Endothelial cell of umbilical vein (primary cell): ENCODE measurements around the gene YBX3. TPM values are rescaled to one million over a fixed set of nuclear protein-coding genes. Genes with fewer than 3 reads are reported as not detected.

Experiments
- BruUV-seq: library from RNA; stranded (reverse); fragments of 400-500 nt; replicated peaks from 2 replicates; lab custom pipeline; 2021; lab: Mats Ljungman, UMichigan
- CTCF ChIA-PET: fragments of 300-600, 350-600 bp; sonication (Branson Sonifier 250); formaldehyde crosslinking; loops from one replicate; lab custom pipeline; 2021; ENCODE audit warnings: antibody characterized with exemption, inconsistent platforms; lab: Charles Lee
- POLR2A ChIA-PET: fragments of 300-600, 350-600 bp; sonication (Branson Sonifier 250); formaldehyde crosslinking; loops from one replicate; lab custom pipeline; 2021; ENCODE audit warnings: antibody characterized with exemption, inconsistent platforms; lab: Charles Lee
- DNase-seq: peaks from one replicate; pipeline ENCODE4 v3.0.0-alpha.2; 2011; ENCODE audit warnings: low read depth, low spot score
- FAIRE-seq: peaks from 2 replicates; lab custom pipeline; 2011; peaks lifted over from hg19 to GRCh38; lab: Jason Lieb, UNC
- H2AFZ ChIP-seq: 2 replicates; pipeline ENCODE4 v1.6.0; 2012; ENCODE audit warnings: low read depth, low read length, control low read depth, inconsistent platforms
- H3K27ac ChIP-seq: 2 replicates; pipeline ENCODE4 v1.5.1; 2011; ENCODE audit warnings: low read depth, mild to moderate bottlenecking, control low read depth, low read length, moderate library complexity; ENCODE audit not compliant: insufficient read depth
- H3K27me3 ChIP-seq, 2 experiments: 2 replicates each; pipeline versions ENCODE4 v1.6.0 to v1.6.1; 2011; ENCODE audit warnings: low read length in 2 of 2, mixed read lengths in 1 of 2; ENCODE audit not compliant: control insufficient read depth in 2 of 2, insufficient read depth in 2 of 2
- H3K36me3 ChIP-seq, 2 experiments: 2 replicates in 1 of 2; 3 replicates in 1 of 2; pipeline ENCODE4 v1.5.1; 2011; ENCODE audit warnings: low read length in 2 of 2, mild to moderate bottlenecking in 1 of 2, moderate library complexity in 1 of 2; ENCODE audit not compliant: control insufficient read depth in 2 of 2, insufficient read depth in 2 of 2; ENCODE audit errors: extremely low read depth in 1 of 2
- H3K4me1 ChIP-seq: 3 replicates; pipeline ENCODE4 v1.5.1; 2011; ENCODE audit warnings: mild to moderate bottlenecking, low read length; ENCODE audit not compliant: control insufficient read depth, insufficient read depth; ENCODE audit errors: extremely low read depth
- H3K4me2 ChIP-seq: 2 replicates; pipeline ENCODE4 v1.6.1; 2011; ENCODE audit warnings: low read length, control low read depth, mixed read lengths; ENCODE audit not compliant: insufficient read depth
- H3K4me3 ChIP-seq, 3 experiments: fragments of 200-600 bp in 1 of 3; sonication (generic), shearing (Covaris generic) in 1 of 3; replicated peaks in 1 of 3; 2 replicates each; pipeline ENCODE4 v1.5.1; 2011 to 2016; ENCODE audit warnings: control low read depth in 3 of 3, low read length in 3 of 3, mild to moderate bottlenecking in 2 of 3, inconsistent platforms in 1 of 3, low read depth in 1 of 3, moderate library complexity in 1 of 3; ENCODE audit not compliant: insufficient read depth in 1 of 3
- H3K79me2 ChIP-seq: 2 replicates; pipeline ENCODE4 v1.6.0; 2012; ENCODE audit warnings: low read length, inconsistent platforms; ENCODE audit not compliant: control insufficient read depth, insufficient read depth
- H3K9ac ChIP-seq: replicated peaks from 2 replicates; pipeline ENCODE3; 2011; ENCODE audit warnings: low read length, control low read depth; ENCODE audit not compliant: insufficient read depth; ENCODE audit errors: extremely low read depth
- H3K9me1 ChIP-seq: replicated peaks from 3 replicates; pipeline ENCODE4 v1.6.0; 2011; ENCODE audit warnings: mild to moderate bottlenecking, low read length; ENCODE audit not compliant: control insufficient read depth, insufficient read depth; ENCODE audit errors: extremely low read depth
- H3K9me3 ChIP-seq: replicated peaks from 2 replicates; pipeline ENCODE4 v1.5.1; 2012; ENCODE audit warnings: low read length, inconsistent platforms; ENCODE audit not compliant: control insufficient read depth, insufficient read depth
- H4K20me1 ChIP-seq: replicated peaks from 2 replicates; pipeline ENCODE3; 2011; ENCODE audit warnings: mild to moderate bottlenecking, low read length; ENCODE audit not compliant: control insufficient read depth, insufficient read depth; ENCODE audit errors: extremely low read depth
- CTCF ChIP-seq, 2 donors: IDR thresholded peaks; 1 replicate in 1 of 2; 2 replicates in 1 of 2; pipeline ENCODE4 v1.5.1; 2011; ENCODE audit warnings: low read length in 2 of 2, mild to moderate bottlenecking in 2 of 2, moderate library complexity in 2 of 2, control low read depth in 1 of 2, inconsistent platforms in 1 of 2, low read depth in 1 of 2; ENCODE audit not compliant: insufficient read depth in 1 of 2; ENCODE audit errors: extremely low read depth in 1 of 2
- EZH2 ChIP-seq: IDR thresholded peaks from 2 replicates; pipeline ENCODE4 v1.6.1; 2012; ENCODE audit warnings: borderline replicate concordance, low read depth, mild to moderate bottlenecking, moderate library complexity, low read length, inconsistent platforms; ENCODE audit not compliant: severe bottlenecking
- FOS ChIP-seq: IDR thresholded peaks from 2 replicates; pipeline ENCODE4 v1.6.1; 2011; ENCODE audit warnings: mild to moderate bottlenecking, low read length, moderate library complexity, borderline replicate concordance; ENCODE audit not compliant: insufficient read depth
- GATA2 ChIP-seq: IDR thresholded peaks from 2 replicates; pipeline ENCODE4 v1.7.0; 2011; ENCODE audit warnings: low read depth, mild to moderate bottlenecking, moderate library complexity, mixed read lengths, low read length; ENCODE audit not compliant: insufficient read length, insufficient read depth
- JUN ChIP-seq: IDR thresholded peaks from 2 replicates; pipeline ENCODE4 v1.6.1; 2011; ENCODE audit warnings: borderline replicate concordance, low read depth; ENCODE audit not compliant: insufficient read length, insufficient read depth
- MAX ChIP-seq: IDR thresholded peaks from 2 replicates; pipeline ENCODE4 v1.6.1; 2011; ENCODE audit not compliant: insufficient read depth, insufficient read length
- MYC ChIP-seq: IDR thresholded peaks from one replicate; pipeline ENCODE4 v1.6.1; 2011; ENCODE audit warnings: mild to moderate bottlenecking, low read depth, low read length
- POLR2A ChIP-seq: IDR thresholded peaks from 2 replicates; pipeline ENCODE4 v1.6.1; 2012; ENCODE audit warnings: low read depth, mild to moderate bottlenecking, control low read depth, low read length
- POLR2AphosphoS5 ChIP-seq: IDR thresholded peaks from 2 replicates; pipeline ENCODE4 v1.6.1; 2012; ENCODE audit warnings: low read depth, mild to moderate bottlenecking, control low read depth, low read length, moderate library complexity; ENCODE audit not compliant: insufficient read depth
- dilution Hi-C: fragments of 300-500 bp; cut with MboI; formaldehyde crosslinking; loops from one replicate; pipeline ENCODE4 v1.15.0; 2019; ENCODE audit warnings: low sequenced_read_pairs; ENCODE audit not compliant: extremely low pct_ligation_motif_present
- intact Hi-C: fragments of 100-400 bp; cut with micrococcal nuclease; formaldehyde crosslinking; loops from one replicate; pipeline ENCODE4 v1.10.0; 2022
- polyA plus RNA-seq, 4 experiments: library from polyadenylated mRNA; depleted of rRNA in 3 of 4; stranded (reverse) in 3 of 4; unstranded in 1 of 4; fragments of >200 nt; gene quantifications; 2 replicates each; pipeline versions ENCODE4 v1.2.1 to v1.2.3, GENCODE V29; 2011 to 2012; ENCODE audit warnings: missing spikeins in 1 of 4
- total RNA-seq: library from RNA; stranded (reverse); gene quantifications from 2 replicates; pipeline ENCODE4 v1.2.3, GENCODE V29; 2021

The YBX3 gene
- total and polyA plus RNA-seq, 2 donors (not counting 3 experiments of a cell fraction or from before 2014, with no cell fraction given), result 137 to 441 TPM

- Histone ChIP-seq H3K9ac (no peak overlapping the region), H3K36me3 (no peaks in the 10 kb centered on the region), H3K79me2 (peaks cover 31% of the 10 kb centered on the region), H3K27me3 (no peaks in the 10 kb centered on the region), H3K27ac (no peak overlapping the region), H3K4me3 (no peak overlapping the region), H2AFZ (no peak overlapping the region), H3K9me3 (no peaks in the 10 kb centered on the region), H4K20me1 (no peaks in the 10 kb centered on the region), H3K4me1 (no peaks in the 10 kb centered on the region), H3K4me2 (no peak overlapping the region), H3K9me1 (no peaks in the 10 kb centered on the region)
- FAIRE-seq, result no peak
- BruUV-seq, result no TSS peak
- TF ChIP-seq EZH2 (no peak), GATA2 (no peak), POLR2AphosphoS5 (no peak), CTCF (IDR thresholded peaks at IDR 0.05; ENCODE audit: extremely low read depth in 1 of 2, insufficient read depth in 1 of 2, low read depth in 1 of 2, low read length in 2 of 2) (no peak)
- ChIA-PET POLR2A (no interaction called here), CTCF (no interaction called here)
- intact Hi-C loops, result no loop called here
- DNase-seq, result no peak
- dilution Hi-C loops, result no loop called here
These were observed 69.1 kb downstream of the YBX3 start for GRCh38 chr12:10654003-10654402.

- Histone ChIP-seq H4K20me1 (no peaks in the 10 kb centered on the region), H3K27me3 (no peaks in the 10 kb centered on the region), H3K36me3 (no peaks in the 10 kb centered on the region), H3K4me1 (no peaks in the 10 kb centered on the region), H3K9me3 (no peaks in the 10 kb centered on the region), H3K27ac (no peak overlapping the region), H3K9me1 (no peaks in the 10 kb centered on the region), H3K4me3 (no peak overlapping the region), H2AFZ (no peak overlapping the region), H3K79me2 (peaks cover 26% of the 10 kb centered on the region), H3K9ac (no peak overlapping the region), H3K4me2 (no peak overlapping the region)
- BruUV-seq, result no TSS peak
- intact Hi-C loops (no loop called here), dilution Hi-C loops (no loop called here)
- DNase-seq (no peak), FAIRE-seq (no peak)
- TF ChIP-seq FOS (no peak), POLR2A (no peak), EZH2 (no peak), MYC (no peak), MAX (no peak), GATA2 (no peak), POLR2AphosphoS5 (no peak), JUN (no peak), CTCF (IDR thresholded peaks at IDR 0.05; ENCODE audit: extremely low read depth in 1 of 2, insufficient read depth in 1 of 2, low read depth in 1 of 2, low read length in 2 of 2) (no peak)
- CTCF ChIA-PET, result interaction anchor here (1.1 to 1.2 kb wide), 2 partner anchors 13 to 16 kb away, joined by 3 read pairs; no protein-coding TSS in a partner anchor
- POLR2A ChIA-PET, result no interaction called here
These were observed 70.9 kb downstream of the YBX3 start for GRCh38 chr12:10652192-10652591.
